GM12878 (cell line): Measurements from ENCODE around the gene CENPW.

Experiments
- ATF7 ChIP-seq: fragments of 450-650 bp; IDR thresholded peaks from 2 replicates; pipeline ENCODE4 v1.6.1; 2016; ENCODE audit warnings: low read depth, mild to moderate bottlenecking
- NFYB ChIP-seq: IDR thresholded peaks from 2 replicates; pipeline ENCODE4 v1.6.1; 2011; ENCODE audit warnings: low read depth, mild to moderate bottlenecking, low read length, improper control_type of control experiment, moderate library complexity; ENCODE audit not compliant: insufficient read depth
- TF ChIP-seq, protein P1 (sequence below), 3 experiments: IDR thresholded peaks in 2 of 3; conservative IDR thresholded peaks in 1 of 3; 2 replicates each; pipeline ENCODE4 v1.5.1; 2011; ENCODE audit warnings: low read depth in 3 of 3, low read length in 3 of 3, mild to moderate bottlenecking in 3 of 3, control low read depth in 2 of 3, moderate library complexity in 2 of 3, inconsistent platforms in 1 of 3, mixed read lengths in 1 of 3; ENCODE audit not compliant: control insufficient read depth in 2 of 3, insufficient read depth in 1 of 3; ENCODE audit errors: extremely low read depth in 1 of 3

DNA sequence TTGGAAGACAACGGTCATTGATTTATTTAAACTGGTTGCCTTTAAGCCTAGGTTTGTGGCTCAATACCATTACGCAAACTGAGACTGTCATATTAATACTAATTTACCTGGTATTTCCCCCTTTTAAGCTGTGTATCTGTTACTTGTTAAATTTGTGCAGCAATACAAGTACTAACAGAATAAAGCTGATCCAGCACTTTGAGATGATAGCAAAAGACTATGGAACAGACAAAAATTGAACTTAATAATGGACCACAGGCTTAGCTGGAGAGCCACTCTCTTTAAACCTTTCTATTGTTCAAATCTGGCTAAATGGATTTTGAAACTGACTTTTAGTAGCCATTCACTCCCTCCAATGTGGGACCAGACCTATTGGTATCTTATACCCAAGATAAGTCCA is 6.2 kb upstream of the CENPW start:
- TF ChIP-seq, protein P1, sequence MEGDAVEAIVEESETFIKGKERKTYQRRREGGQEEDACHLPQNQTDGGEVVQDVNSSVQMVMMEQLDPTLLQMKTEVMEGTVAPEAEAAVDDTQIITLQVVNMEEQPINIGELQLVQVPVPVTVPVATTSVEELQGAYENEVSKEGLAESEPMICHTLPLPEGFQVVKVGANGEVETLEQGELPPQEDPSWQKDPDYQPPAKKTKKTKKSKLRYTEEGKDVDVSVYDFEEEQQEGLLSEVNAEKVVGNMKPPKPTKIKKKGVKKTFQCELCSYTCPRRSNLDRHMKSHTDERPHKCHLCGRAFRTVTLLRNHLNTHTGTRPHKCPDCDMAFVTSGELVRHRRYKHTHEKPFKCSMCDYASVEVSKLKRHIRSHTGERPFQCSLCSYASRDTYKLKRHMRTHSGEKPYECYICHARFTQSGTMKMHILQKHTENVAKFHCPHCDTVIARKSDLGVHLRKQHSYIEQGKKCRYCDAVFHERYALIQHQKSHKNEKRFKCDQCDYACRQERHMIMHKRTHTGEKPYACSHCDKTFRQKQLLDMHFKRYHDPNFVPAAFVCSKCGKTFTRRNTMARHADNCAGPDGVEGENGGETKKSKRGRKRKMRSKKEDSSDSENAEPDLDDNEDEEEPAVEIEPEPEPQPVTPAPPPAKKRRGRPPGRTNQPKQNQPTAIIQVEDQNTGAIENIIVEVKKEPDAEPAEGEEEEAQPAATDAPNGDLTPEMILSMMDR (IDR thresholded peaks at IDR 0.05 in 2 of 3, conservative IDR thresholded peaks at IDR 0.05 in 1 of 3; ENCODE audit: control insufficient read depth in 2 of 3, extremely low read depth in 1 of 3, insufficient read depth in 1 of 3, low read depth in 3 of 3, low read length in 3 of 3): no peak
- TF ChIP-seq ATF7 (no peak), NFYB (no peak)
